Tibial nerve (tissue), 4 donors: Measurements from ENCODE around the gene NKG7. TPM values are rescaled to one million over a fixed set of nuclear protein-coding genes. Genes with fewer than 3 reads are reported as not detected.

ENCODE experiments used
- DNase-seq, 2 donors: peaks; one replicate each; pipeline ENCODE4 v3.0.0-alpha.2; 2019; ENCODE audit warnings: low spot score in 2 of 2
- H3K27ac ChIP-seq, 4 donors: fragments of 200-600 bp; sonication (generic) in 3 of 4; one replicate each; pipeline ENCODE4 v1.5.1; 2017 to 2019; ENCODE audit warnings: mild to moderate bottlenecking in 1 of 4
- H3K27me3 ChIP-seq, 2 donors: fragments of 200-600 bp; sonication (generic) in 1 of 2; one replicate each; pipeline versions ENCODE4 v1.5.1 to v1.6.0; 2017 to 2019
- H3K36me3 ChIP-seq, 3 donors: fragments of 200-600 bp; sonication (generic); one replicate each; pipeline ENCODE4 v1.5.1; 2018 to 2019
- H3K4me1 ChIP-seq, 4 donors: fragments of 200-600 bp; sonication (generic) in 3 of 4; one replicate each; pipeline ENCODE4 v1.5.1; 2017 to 2019
- H3K4me3 ChIP-seq, 4 donors: fragments of 200-600 bp; sonication (generic) in 3 of 4; one replicate each; pipeline ENCODE4 v1.5.1; 2017 to 2019; ENCODE audit warnings: mild to moderate bottlenecking in 1 of 4, moderate library complexity in 1 of 4
- H3K9me3 ChIP-seq, 4 donors: fragments of 200-600 bp; sonication (generic) in 3 of 4; one replicate each; pipeline ENCODE4 v1.5.1; 2017 to 2019
- EP300 ChIP-seq, 2 donors: sonication (generic); formaldehyde crosslinking; IDR thresholded peaks; one replicate each; pipeline ENCODE4 v1.6.1; 2017; ENCODE audit warnings: antibody characterized with exemption in 2 of 2, mild to moderate bottlenecking in 1 of 2
- POLR2A ChIP-seq, 2 donors: fragments of 450-650 bp; IDR thresholded peaks; one replicate each; pipeline ENCODE4 v1.6.1; 2017; ENCODE audit warnings: antibody characterized with exemption in 2 of 2, mild to moderate bottlenecking in 2 of 2, moderate library complexity in 2 of 2
- WGBS, 2 donors: methylation state at CpG; one replicate each; pipeline ENCODE4 v1.1.5; 2018; 5-methylcytosine and 5-hydroxymethylcytosine counted together
- total RNA-seq, 4 donors: library from RNA; depleted of rRNA; stranded (reverse); fragments of >200 nt; gene quantifications; one replicate each; pipeline ENCODE4 v1.1.0, GENCODE V29; 2016
- TF ChIP-seq, protein P1 (sequence below), 5 experiments: fragments of 200-600 bp in 3 of 5; fragments of 450-650 bp in 2 of 5; sonication (generic) in 3 of 5; IDR thresholded peaks; one replicate each; pipeline ENCODE4 v1.5.1; 2016 to 2019; ENCODE audit warnings: antibody characterized with exemption in 5 of 5, mild to moderate bottlenecking in 3 of 5, moderate library complexity in 2 of 5

NKG7 gene
- total RNA-seq, 4 donors from 2014 or later, result 3.6 to 3.9 TPM; not detected in 2

DNA sequence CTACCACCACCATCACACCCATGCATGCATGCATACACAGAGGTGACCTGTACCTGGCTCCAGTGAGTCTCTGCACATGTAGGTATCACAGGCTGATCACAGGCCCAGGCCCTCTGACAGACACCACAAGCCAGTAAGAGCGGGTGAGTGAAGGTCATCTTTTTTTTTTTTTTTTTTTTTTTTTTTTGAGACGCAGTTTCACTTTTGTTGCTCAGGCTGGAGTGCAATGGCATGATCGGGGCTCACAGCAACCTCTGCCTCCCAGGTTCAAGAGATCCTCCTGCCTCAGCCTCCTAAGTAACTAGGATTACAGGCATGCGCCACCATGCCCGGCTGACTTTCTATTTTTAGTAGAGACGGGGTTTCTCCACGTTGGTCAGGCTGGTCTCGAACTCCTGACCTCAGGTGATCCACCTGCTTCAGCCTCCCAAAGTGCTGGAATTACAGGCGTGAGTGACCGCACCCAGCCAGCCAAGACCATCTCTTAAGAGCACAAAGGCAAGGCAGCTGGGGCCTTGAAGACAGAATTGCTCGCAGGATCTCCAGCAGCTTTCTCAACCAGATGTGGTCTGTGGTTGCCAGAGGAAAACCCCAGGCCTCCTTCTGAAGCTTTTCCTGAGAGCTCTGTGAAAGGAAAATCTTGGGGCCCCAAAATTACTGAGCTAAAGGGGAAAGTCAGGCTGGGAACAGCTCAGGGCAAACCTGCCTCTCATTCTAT is 3.2 kb upstream of the NKG7 start:
- Histone ChIP-seq H3K9me3 (no peaks in the 10 kb centered on the region), H3K27ac (no peak overlapping the region), H3K4me3 (no peak overlapping the region), H3K36me3 (no peaks in the 10 kb centered on the region), H3K4me1 (no peaks in the 10 kb centered on the region), H3K27me3 (no peaks in the 10 kb centered on the region)
- TF ChIP-seq, protein P1, sequence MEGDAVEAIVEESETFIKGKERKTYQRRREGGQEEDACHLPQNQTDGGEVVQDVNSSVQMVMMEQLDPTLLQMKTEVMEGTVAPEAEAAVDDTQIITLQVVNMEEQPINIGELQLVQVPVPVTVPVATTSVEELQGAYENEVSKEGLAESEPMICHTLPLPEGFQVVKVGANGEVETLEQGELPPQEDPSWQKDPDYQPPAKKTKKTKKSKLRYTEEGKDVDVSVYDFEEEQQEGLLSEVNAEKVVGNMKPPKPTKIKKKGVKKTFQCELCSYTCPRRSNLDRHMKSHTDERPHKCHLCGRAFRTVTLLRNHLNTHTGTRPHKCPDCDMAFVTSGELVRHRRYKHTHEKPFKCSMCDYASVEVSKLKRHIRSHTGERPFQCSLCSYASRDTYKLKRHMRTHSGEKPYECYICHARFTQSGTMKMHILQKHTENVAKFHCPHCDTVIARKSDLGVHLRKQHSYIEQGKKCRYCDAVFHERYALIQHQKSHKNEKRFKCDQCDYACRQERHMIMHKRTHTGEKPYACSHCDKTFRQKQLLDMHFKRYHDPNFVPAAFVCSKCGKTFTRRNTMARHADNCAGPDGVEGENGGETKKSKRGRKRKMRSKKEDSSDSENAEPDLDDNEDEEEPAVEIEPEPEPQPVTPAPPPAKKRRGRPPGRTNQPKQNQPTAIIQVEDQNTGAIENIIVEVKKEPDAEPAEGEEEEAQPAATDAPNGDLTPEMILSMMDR (IDR thresholded peaks at IDR 0.05), result no peak
- TF ChIP-seq EP300 (IDR thresholded peaks at IDR 0.05) (no peak), POLR2A (IDR thresholded peaks at IDR 0.05) (no peak)
- 81 to 84% methylated on average over 8 to 11 of the region's 11 CpGs for WGBS, 2 donors
- no peak for DNase-seq

DNA sequence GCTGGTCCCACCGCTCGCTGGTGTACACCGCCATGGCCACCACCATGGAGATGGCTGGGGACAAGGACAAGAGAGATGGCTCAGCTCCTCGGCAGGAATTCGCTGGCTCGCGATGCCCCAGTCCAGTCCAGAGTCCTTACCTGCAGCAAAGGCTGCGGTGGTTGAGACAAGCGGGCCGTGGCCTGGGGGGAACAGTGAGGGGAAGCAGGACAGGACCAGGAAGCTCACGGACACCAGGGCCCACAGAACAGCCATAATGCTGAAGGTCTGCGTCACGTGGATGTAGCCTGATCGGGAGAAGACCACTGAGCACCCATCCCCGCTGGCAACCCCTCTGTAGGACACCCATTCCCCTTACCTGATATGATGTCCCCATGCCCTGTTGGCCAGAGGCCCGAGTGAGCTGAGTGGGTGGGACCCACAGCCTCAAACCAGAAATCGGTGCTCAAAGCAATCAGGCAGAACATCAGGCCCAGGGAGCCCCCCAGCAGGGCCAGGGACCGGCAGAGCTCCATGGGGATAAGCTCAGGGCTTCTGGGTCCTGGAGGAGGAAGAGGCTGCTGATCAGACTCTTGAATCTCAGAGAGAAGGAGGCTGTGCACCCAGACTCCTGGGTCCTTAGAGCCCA is 319 bp downstream of the NKG7 start:
- no peak overlapping the region for H3K4me3 ChIP-seq
- peaks cover 0 to 9% (median 0%) of the 10 kb centered on the region in 4 donors for H3K4me1 ChIP-seq
- no peaks in the 10 kb centered on the region for H3K36me3 ChIP-seq
- H3K27ac ChIP-seq, result peak overlapping the region in 1 of 4 donors; percentile 53
- no peak for DNase-seq
- 80 to 86% methylated on average over 18 of the region's 18 CpGs for WGBS, 2 donors
- TF ChIP-seq, protein P1 (IDR thresholded peaks at IDR 0.05), result no peak
- no peak for TF ChIP-seq POLR2A (IDR thresholded peaks at IDR 0.05)
- TF ChIP-seq EP300 (IDR thresholded peaks at IDR 0.05), result no peak
- H3K27me3 ChIP-seq, result no peaks in the 10 kb centered on the region
- no peaks in the 10 kb centered on the region for H3K9me3 ChIP-seq

GRCh38 chr19:51371186-51371690 is 1.2 kb downstream of the NKG7 start:
- H3K36me3 ChIP-seq, result no peaks in the 10 kb centered on the region
- no peaks in the 10 kb centered on the region for H3K27me3 ChIP-seq
- 68 to 77% methylated on average over 8 of the region's 8 CpGs for WGBS, 2 donors
- DNase-seq, result no peak
- H3K4me3 ChIP-seq, result no peak overlapping the region
- no peaks in the 10 kb centered on the region for H3K9me3 ChIP-seq
- no peak overlapping the region for H3K27ac ChIP-seq
- peaks cover 0 to 9% (median 0%) of the 10 kb centered on the region in 4 donors for H3K4me1 ChIP-seq
- TF ChIP-seq EP300 (IDR thresholded peaks at IDR 0.05) (no peak), POLR2A (IDR thresholded peaks at IDR 0.05) (no peak)
- TF ChIP-seq, protein P1 (IDR thresholded peaks at IDR 0.05), result no peak

- TF ChIP-seq, protein P1 (IDR thresholded peaks at IDR 0.05), result no peak
- TF ChIP-seq EP300 (IDR thresholded peaks at IDR 0.05) (no peak), POLR2A (IDR thresholded peaks at IDR 0.05) (no peak)
- no peak for DNase-seq
- no peak overlapping the region for H3K27ac ChIP-seq
- H3K4me1 ChIP-seq, result peaks cover 0 to 14% (median 1%) of the 10 kb centered on the region in 4 donors
- no peaks in the 10 kb centered on the region for H3K9me3 ChIP-seq
- H3K4me3 ChIP-seq, result no peak overlapping the region
- 74 to 77% methylated on average over 4 of the region's 4 CpGs for WGBS, 2 donors
- no peaks in the 10 kb centered on the region for H3K27me3 ChIP-seq
- no peaks in the 10 kb centered on the region for H3K36me3 ChIP-seq
Measured at GRCh38 chr19:51370230-51370629, 2.2 kb downstream of the NKG7 start.
